MCF 10A (cell line): Measurements from ENCODE around the gene CMTM5. TPM values are rescaled to one million over a fixed set of nuclear protein-coding genes. Genes with fewer than 3 reads are reported as not detected.

ENCODE experiments used
- BruUV-seq: library from RNA; stranded (reverse); fragments of 400-500 nt; replicated peaks from 2 replicates; lab custom pipeline; 2021; lab: Mats Ljungman, UMichigan
- CTCF ChIA-PET: fragments of 300-600 bp; sonication (Branson Sonifier 250); formaldehyde crosslinking; extraction: SDS; loops from one replicate; lab custom pipeline; 2021; ENCODE audit warnings: antibody characterized with exemption, inconsistent platforms; lab: Yijun Ruan, JAX
- POLR2A ChIA-PET: fragments of 300-600, 350-650 bp; sonication (Branson Sonifier 250); formaldehyde crosslinking; extraction: SDS; loops from one replicate; lab custom pipeline; 2020; ENCODE audit warnings: antibody characterized with exemption, inconsistent platforms; lab: Yijun Ruan, JAX
- DNase-seq: peaks from one replicate; pipeline ENCODE4 v3.0.0-alpha.2; 2018; ENCODE audit not compliant: unreplicated experiment
- H3K27ac Mint-ChIP-seq: one replicate; pipeline ENCODE4 v1.8.0; 2022; ENCODE audit warnings: mild to moderate bottlenecking, low read depth, mixed read lengths; ENCODE audit not compliant: unreplicated experiment
- H3K27me3 Mint-ChIP-seq: one replicate; pipeline ENCODE4 v1.8.0; 2022; ENCODE audit warnings: mixed read lengths; ENCODE audit not compliant: insufficient read depth, unreplicated experiment
- H3K36me3 Mint-ChIP-seq: one replicate; pipeline ENCODE4 v1.8.0; 2022; ENCODE audit warnings: mild to moderate bottlenecking, moderate library complexity, mixed read lengths; ENCODE audit not compliant: insufficient read depth, unreplicated experiment
- H3K4me1 Mint-ChIP-seq: one replicate; pipeline ENCODE4 v1.8.0; 2022; ENCODE audit warnings: mixed read lengths; ENCODE audit not compliant: insufficient read depth, unreplicated experiment
- H3K4me3 Mint-ChIP-seq: one replicate; pipeline ENCODE4 v1.8.0; 2022; ENCODE audit warnings: mild to moderate bottlenecking, moderate library complexity, mixed read lengths; ENCODE audit not compliant: unreplicated experiment
- H3K9me3 Mint-ChIP-seq: one replicate; pipeline ENCODE4 v1.8.0; 2022; ENCODE audit warnings: mixed read lengths; ENCODE audit not compliant: unreplicated experiment
- intact Hi-C: fragments of 100-400 bp; cut with micrococcal nuclease; formaldehyde crosslinking; loops from 2 replicates; pipeline ENCODE4 v1.14.1; 2022
- total RNA-seq: library from RNA; stranded (reverse); gene quantifications from 2 replicates; pipeline ENCODE4 v1.2.3, GENCODE V29; 2022
- TF ChIP-seq, protein P1 (sequence below): fragments of 200-600 bp; IDR thresholded peaks from one replicate; pipeline ENCODE4 v1.8.0; 2022; ENCODE audit warnings: antibody characterized with exemption, mild to moderate bottlenecking; ENCODE audit not compliant: unreplicated experiment

Gene CMTM5
- total RNA-seq, 1 experiment from 2014 or later = not detected

GRCh38 chr14:23402296-23403138 is 25.7 kb downstream of the CMTM5 start:
- no TSS peak for BruUV-seq
- TF ChIP-seq, protein P1, sequence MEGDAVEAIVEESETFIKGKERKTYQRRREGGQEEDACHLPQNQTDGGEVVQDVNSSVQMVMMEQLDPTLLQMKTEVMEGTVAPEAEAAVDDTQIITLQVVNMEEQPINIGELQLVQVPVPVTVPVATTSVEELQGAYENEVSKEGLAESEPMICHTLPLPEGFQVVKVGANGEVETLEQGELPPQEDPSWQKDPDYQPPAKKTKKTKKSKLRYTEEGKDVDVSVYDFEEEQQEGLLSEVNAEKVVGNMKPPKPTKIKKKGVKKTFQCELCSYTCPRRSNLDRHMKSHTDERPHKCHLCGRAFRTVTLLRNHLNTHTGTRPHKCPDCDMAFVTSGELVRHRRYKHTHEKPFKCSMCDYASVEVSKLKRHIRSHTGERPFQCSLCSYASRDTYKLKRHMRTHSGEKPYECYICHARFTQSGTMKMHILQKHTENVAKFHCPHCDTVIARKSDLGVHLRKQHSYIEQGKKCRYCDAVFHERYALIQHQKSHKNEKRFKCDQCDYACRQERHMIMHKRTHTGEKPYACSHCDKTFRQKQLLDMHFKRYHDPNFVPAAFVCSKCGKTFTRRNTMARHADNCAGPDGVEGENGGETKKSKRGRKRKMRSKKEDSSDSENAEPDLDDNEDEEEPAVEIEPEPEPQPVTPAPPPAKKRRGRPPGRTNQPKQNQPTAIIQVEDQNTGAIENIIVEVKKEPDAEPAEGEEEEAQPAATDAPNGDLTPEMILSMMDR = no peak
- Mint-ChIP-seq H3K36me3 (peaks cover 6% of the 10 kb centered on the region), H3K4me1 (no peaks in the 10 kb centered on the region), H3K27ac (no peak overlapping the region), H3K27me3 (peaks cover 61% of the 10 kb centered on the region), H3K9me3 (no peaks in the 10 kb centered on the region), H3K4me3 (no peak overlapping the region)
- POLR2A ChIA-PET = interaction anchor here (0.6 kb wide), 1 partner anchor 175 kb away, joined by 3 read pairs; no protein-coding TSS in a partner anchor
- intact Hi-C loops = no loop called here
- DNase-seq = no peak
- CTCF ChIA-PET = interaction anchor here (0.6 kb wide), 1 partner anchor 955 kb away, joined by 3 read pairs; no protein-coding TSS in a partner anchor

DNA sequence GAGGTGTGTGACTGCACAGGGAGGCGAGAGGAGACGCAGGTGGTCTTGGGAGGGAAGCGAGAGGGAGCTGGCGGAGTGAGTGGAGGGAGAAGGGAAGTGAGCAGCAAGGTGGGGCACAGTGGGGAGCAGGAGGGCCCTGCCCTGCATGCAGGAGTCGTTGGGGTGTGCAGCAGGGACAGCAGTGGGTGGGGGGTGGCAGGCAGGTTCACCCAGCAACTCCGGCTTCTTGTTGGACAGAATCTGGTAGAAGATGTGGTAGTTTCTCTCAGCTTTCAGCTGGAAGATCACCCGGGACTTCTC is 26.2 kb downstream of the CMTM5 start:
- no peak overlapping the region for H3K27ac Mint-ChIP-seq
- H3K36me3 Mint-ChIP-seq = peaks cover 6% of the 10 kb centered on the region
- H3K4me1 Mint-ChIP-seq = no peaks in the 10 kb centered on the region
- DNase-seq = no peak
- ChIA-PET CTCF (interaction anchor here (0.6 kb wide), 1 partner anchor 956 kb away, joined by 3 read pairs; no protein-coding TSS in a partner anchor), POLR2A (interaction anchor here (0.6 kb wide), 1 partner anchor 175 kb away, joined by 3 read pairs; no protein-coding TSS in a partner anchor)
- peaks cover 67% of the 10 kb centered on the region for H3K27me3 Mint-ChIP-seq
- H3K9me3 Mint-ChIP-seq = no peaks in the 10 kb centered on the region
- TF ChIP-seq, protein P1 = no peak
- no TSS peak for BruUV-seq
- no peak overlapping the region for H3K4me3 Mint-ChIP-seq
- intact Hi-C loops = no loop called here

- CTCF ChIA-PET = no interaction called here
- BruUV-seq = no TSS peak
- H3K27ac Mint-ChIP-seq = no peak overlapping the region
- TF ChIP-seq, protein P1 = no peak
- POLR2A ChIA-PET = no interaction called here
- no peaks in the 10 kb centered on the region for H3K9me3 Mint-ChIP-seq
- peaks cover 75% of the 10 kb centered on the region for H3K27me3 Mint-ChIP-seq
- H3K4me1 Mint-ChIP-seq = no peaks in the 10 kb centered on the region
- intact Hi-C loops = no loop called here
- peaks cover 6% of the 10 kb centered on the region for H3K36me3 Mint-ChIP-seq
- no peak overlapping the region for H3K4me3 Mint-ChIP-seq
- DNase-seq = no peak
Measured at GRCh38 chr14:23403908-23404307, 27.1 kb downstream of the CMTM5 start.

DNA sequence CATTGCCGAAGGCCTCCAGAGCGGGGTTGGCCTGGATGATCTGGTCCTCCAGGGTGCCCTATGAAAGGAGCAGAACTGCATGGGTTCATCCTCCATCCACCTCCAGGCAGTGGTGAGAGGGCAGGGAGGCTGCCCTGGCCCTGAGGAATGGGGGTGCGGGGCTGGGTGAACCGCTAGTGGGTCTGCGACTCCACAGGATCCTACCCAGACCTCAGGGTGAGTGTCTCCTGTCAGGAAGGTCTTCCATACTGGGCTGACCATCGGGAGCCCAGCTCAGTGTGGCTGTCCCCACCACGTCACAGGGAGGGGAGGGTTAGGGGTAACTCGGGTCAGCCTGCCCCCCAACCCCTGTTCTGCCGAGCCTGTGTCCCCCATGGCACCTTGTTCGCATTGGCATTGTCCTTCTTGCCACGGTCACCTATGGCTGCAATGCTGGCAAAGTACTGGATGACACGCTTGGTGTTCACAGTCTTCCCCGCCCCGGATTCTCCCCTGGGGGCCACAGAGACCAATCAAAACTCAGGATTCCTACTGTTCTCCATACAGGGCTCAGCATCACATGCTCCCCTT is 27.6 kb downstream of the CMTM5 start:
- no peak for DNase-seq
- Mint-ChIP-seq H3K27ac (no peak overlapping the region), H3K4me1 (no peaks in the 10 kb centered on the region), H3K9me3 (no peaks in the 10 kb centered on the region), H3K4me3 (no peak overlapping the region), H3K36me3 (peaks cover 6% of the 10 kb centered on the region), H3K27me3 (peaks cover 80% of the 10 kb centered on the region)
- ChIA-PET CTCF (no interaction called here), POLR2A (no interaction called here)
- TF ChIP-seq, protein P1 = no peak
- intact Hi-C loops = no loop called here
- no TSS peak for BruUV-seq
